Heart left ventricle (tissue), 16 donors: ENCODE measurements around the gene FBXL19. TPM values are rescaled to one million over a fixed set of nuclear protein-coding genes. Genes with fewer than 3 reads are reported as not detected.

ENCODE experiments used
- ATAC-seq, 4 donors: fragments of 200-7000 bp; cut with Tn5 transposase; one replicate each; pipeline ENCODE4 v1.9.1; 2020 to 2022; ENCODE audit warnings: moderate library complexity in 4 of 4, mild to moderate bottlenecking in 3 of 4, moderate number of reproducible peaks in 1 of 4
- DNase-seq, 5 donors: peaks; one replicate each; pipeline ENCODE4 v3.0.0-alpha.2; 2020
- H3K27ac ChIP-seq, 12 donors: fragments of 200-600 bp; sonication (generic) in 4 of 12; one replicate each; pipeline versions ENCODE4 v1.5.0 to v1.8.0; 2016 to 2022; ENCODE audit warnings: mild to moderate bottlenecking in 2 of 12
- H3K27me3 ChIP-seq, 9 donors: fragments of 200-600 bp; sonication (generic) in 2 of 9; one replicate each; pipeline versions ENCODE4 v1.5.1 to v1.8.0; 2016 to 2022; ENCODE audit warnings: mild to moderate bottlenecking in 3 of 9
- H3K36me3 ChIP-seq, 9 donors: fragments of 200-600 bp; sonication (generic) in 2 of 9; one replicate each; pipeline versions ENCODE4 v1.5.0 to v1.8.0; 2018 to 2022; ENCODE audit warnings: mild to moderate bottlenecking in 2 of 9
- H3K4me1 ChIP-seq, 12 donors: fragments of 200-600 bp; sonication (generic) in 4 of 12; one replicate each; pipeline versions ENCODE4 v1.5.0 to v1.8.0; 2016 to 2022; ENCODE audit warnings: mild to moderate bottlenecking in 3 of 12
- H3K4me3 ChIP-seq, 12 donors: fragments of 200-600 bp; sonication (generic) in 4 of 12; one replicate each; pipeline versions ENCODE4 v1.5.0 to v1.8.0; 2017 to 2022; ENCODE audit warnings: mild to moderate bottlenecking in 9 of 12, moderate library complexity in 4 of 12
- H3K9me3 ChIP-seq, 12 donors: fragments of 200-600 bp; sonication (generic) in 4 of 12; one replicate each; pipeline versions ENCODE4 v1.5.0 to v1.8.0; 2016 to 2022; ENCODE audit warnings: mild to moderate bottlenecking in 1 of 12
- CTCF ChIP-seq, 12 donors: fragments of 200-600 bp; sonication (generic) in 4 of 12; IDR thresholded peaks; one replicate each; pipeline versions ENCODE4 v1.5.0 to v1.8.0; 2018 to 2022; ENCODE audit warnings: antibody characterized with exemption in 12 of 12, mild to moderate bottlenecking in 5 of 12
- POLR2A ChIP-seq, 2 donors: fragments of 450-650 bp; IDR thresholded peaks; one replicate each; pipeline ENCODE4 v1.6.1; 2017; ENCODE audit warnings: antibody characterized with exemption in 2 of 2, mild to moderate bottlenecking in 2 of 2, moderate library complexity in 2 of 2
- WGBS, 4 donors: extraction: QIAGEN DNeasy Blood & Tissue Kit in 2 of 4; methylation state at CpG; one replicate each; pipeline versions ENCODE4 v1.1.5 to v1.1.7; 2013 to 2018; 5-methylcytosine and 5-hydroxymethylcytosine counted together
- intact Hi-C, 10 donors: fragments of 100-400 bp; cut with DNase I; formaldehyde crosslinking; loops; one replicate each; pipeline versions ENCODE4 v1.11.1 to v1.14.2; 2022
- microRNA counts, 2 donors: library from miRNA; unstranded; fragments of <30 nt; microRNA quantifications; one replicate each; lab custom pipeline; 2016
- microRNA-seq, 4 donors: library from miRNA; unstranded; fragments of <30 nt; microRNA quantifications; one replicate each; pipeline versions ENCODE4 to v1.2.0, GENCODE V29; 2017 to 2020
- polyA plus RNA-seq, 2 donors: library from polyadenylated mRNA; stranded (reverse); fragments of 200-250 nt; gene quantifications; one replicate each; pipeline ENCODE4 v1.2.3, GENCODE V29; 2013
- total RNA-seq, 9 donors: library from RNA; depleted of rRNA in 2 of 9; stranded (reverse); fragments of >200 nt in 2 of 9; fragmentation: NEBNext Ultra II Directional in 3 of 9; extraction: Animal tissue kit (Norgen Biotek cat#: 25700) in 3 of 9; gene quantifications; one replicate each; pipeline versions ENCODE4 v1.1.0 to v1.2.4, GENCODE V29; 2016 to 2023
- donor health status: ischemic (EF 13 %, LVEDD 7.1; RV severe dilation, severe dysfunction).
- donor health status: healthy with polysubstance abuse.
- donor health status: DM: no; HTN: yes; CAD: no.
- donor health status: DM: no; HTN: no; CAD: no.
- donor health status: ischemic (EF 25% LVEDD 6.9; RV normal size, moderate dysfunction).
- donor health status: ischemic (EF 25% LVEDD 5.7; RV mildly dilated, moderate dysfunction).
- donor health status: healthy.
- donor health status: DM: yes; HTN: yes; CAD: no.
- donor health status: ischemic (EF 35%, LVEDD 5.7; RV mildly dilated, moderate dysfunction).
- donor health status: nonischemic (EF 11% LVEDD 7.7; RV severe dilation, severe dysfunction).
- donor health status: DM: yes; HTN: yes; CAD: no.
- donor health status: PGD.
- donor health status: ischemic (EF 29% LVEDD 5.4; RV normal size, mild dysfunction).
- donor health status: nonischemic (EF 23%, LVEDD 6.1; RV moderate dilation, normal function).

Gene FBXL19
- total and polyA plus RNA-seq, 11 donors: 4.5 to 15.5 (median 7.9) TPM

GRCh38 chr16:30997725-30998711 lies 74.6 kb downstream of the FBXL19 start:
- no peaks in the 10 kb centered on the region for H3K27me3 ChIP-seq
- TF ChIP-seq CTCF (IDR thresholded peaks at IDR 0.05) (no peak), POLR2A (IDR thresholded peaks at IDR 0.05) (no peak)
- H3K27ac ChIP-seq: peak overlapping the region in 10 of 12 donors; percentile 27 to 86 (median 64)
- intact Hi-C loops: loop anchor here in 4 of 10 donors (2.0 to 10.0 kb wide), 4 partner anchors 34 to 145 kb away; partner anchors contain the start of gene STX4 (in 4 of the 4)
- H3K4me1 ChIP-seq: peaks cover 0 to 26% (median 15%) of the 10 kb centered on the region in 12 donors
- ATAC-seq (peak in 1 of 4 donors; percentile 14), DNase-seq (no peak)
- H3K9me3 ChIP-seq: no peaks in the 10 kb centered on the region
- 66 to 73% (median 72%) methylated on average over 20 to 21 of the region's 21 CpGs for WGBS, 4 donors
- peak overlapping the region; percentile 34 to 65 (median 59) for H3K4me3 ChIP-seq
- no peaks in the 10 kb centered on the region for H3K36me3 ChIP-seq

MicroRNA genes within 50 kb of the gene (microRNA counts, 767-probe panel; counts per million panel counts)
- microRNA hsa-miR-762 (lab: Ali Mortazavi, UCI): 1,472 to 1,754 counts per million in 2 donors

Small RNA genes within 50 kb of the gene (microRNA-seq; reads per million reads assigned to microRNA genes)
- gene MIR4519: 0 to 3.1 (median 0.54) reads per million in 4 donors
- gene MIR762: 0 to 0.60 (median 0.03) reads per million in 4 donors

Other genes with a start within 250 kb of the FBXL19 start
- 10 to 100 TPM; 30.2 to 51.2 (median 44.7) TPM for gene SRCAP, start 224.4 kb upstream of the FBXL19 start, total RNA-seq
- gene SRCAP, start 224.4 kb upstream of the FBXL19 start, polyA plus RNA-seq: 10 to 100 TPM; 22.9 to 23.8 TPM
- gene PHKG2, start 175.1 kb upstream of the FBXL19 start, total RNA-seq: 10 to 100 TPM; 13.5 to 26.7 (median 17.9) TPM
- gene PHKG2, start 175.1 kb upstream of the FBXL19 start, polyA plus RNA-seq: 10 to 100 TPM; 19.5 to 37.7 TPM
- gene CFAP119, start 161.5 kb upstream of the FBXL19 start, total RNA-seq: 1 to 10 TPM in 4 of 9 donors, under 1 TPM in 5; 0.48 to 1.8 (median 0.95) TPM
- gene CFAP119, start 161.5 kb upstream of the FBXL19 start, polyA plus RNA-seq: 1 to 10 TPM; 1.4 to 2.1 TPM
- 10 to 100 TPM; 29.3 to 62.0 (median 50.3) TPM for gene RNF40, start 161.2 kb upstream of the FBXL19 start, total RNA-seq
- 10 to 100 TPM; 31.3 to 66.9 TPM for gene RNF40, start 161.2 kb upstream of the FBXL19 start, polyA plus RNA-seq
- gene ZNF629, start 136.4 kb upstream of the FBXL19 start, total RNA-seq: 10 to 100 TPM; 14.3 to 30.9 (median 22.7) TPM
- gene ZNF629, start 136.4 kb upstream of the FBXL19 start, polyA plus RNA-seq: 10 to 100 TPM; 11.2 to 14.9 TPM
- gene BCL7C, start 29.5 kb upstream of the FBXL19 start, total RNA-seq: 10 to 100 TPM; 23.1 to 35.5 (median 28.1) TPM
- 10 to 100 TPM; 30.5 to 43.4 TPM for gene BCL7C, start 29.5 kb upstream of the FBXL19 start, polyA plus RNA-seq
- 10 to 100 TPM in 5 of 9 donors, 1 to 10 TPM in 4; 6.4 to 22.2 (median 12.2) TPM for gene CTF1, start 27.0 kb upstream of the FBXL19 start, total RNA-seq
- gene CTF1, start 27.0 kb upstream of the FBXL19 start, polyA plus RNA-seq: 10 to 100 TPM in 1 of 2 donors, 1 to 10 TPM in 1; 3.7 to 13.5 TPM
- 10 to 100 TPM in 6 of 9 donors, 1 to 10 TPM in 3; 8.5 to 28.9 (median 14.1) TPM for gene ORAI3, start 25.5 kb downstream of the FBXL19 start, total RNA-seq
- gene ORAI3, start 25.5 kb downstream of the FBXL19 start, polyA plus RNA-seq: 10 to 100 TPM in 1 of 2 donors, 1 to 10 TPM in 1; 8.1 to 10.8 TPM
- 10 to 100 TPM in 3 of 9 donors, 1 to 10 TPM in 6; 4.6 to 12.1 (median 9.0) TPM for gene SETD1A, start 34.2 kb downstream of the FBXL19 start, total RNA-seq
- 1 to 10 TPM; 8.1 to 9.3 TPM for gene SETD1A, start 34.2 kb downstream of the FBXL19 start, polyA plus RNA-seq
- gene HSD3B7, start 61.6 kb downstream of the FBXL19 start, total RNA-seq: 10 to 100 TPM in 3 of 9 donors, 1 to 10 TPM in 6; 3.8 to 27.2 (median 6.9) TPM
- gene HSD3B7, start 61.6 kb downstream of the FBXL19 start, polyA plus RNA-seq: 1 to 10 TPM; 7.1 to 7.8 TPM
- gene STX1B, start 87.1 kb downstream of the FBXL19 start, total RNA-seq: 1 to 10 TPM in 4 of 9 donors, under 1 TPM in 5; 0.20 to 2.1 (median 1.00) TPM
- gene STX1B, start 87.1 kb downstream of the FBXL19 start, polyA plus RNA-seq: under 1 TPM; 0.22 to 0.76 TPM
- 10 to 100 TPM; 19.5 to 65.8 (median 39.7) TPM for gene STX4, start 110.0 kb downstream of the FBXL19 start, total RNA-seq
- 10 to 100 TPM; 50.5 to 73.8 TPM for gene STX4, start 110.0 kb downstream of the FBXL19 start, polyA plus RNA-seq
- 10 to 100 TPM in 2 of 9 donors, 1 to 10 TPM in 7; 3.5 to 11.4 (median 5.8) TPM for gene ZNF668, start 150.7 kb downstream of the FBXL19 start, total RNA-seq
- gene ZNF668, start 150.7 kb downstream of the FBXL19 start, polyA plus RNA-seq: 1 to 10 TPM; 6.6 to 9.8 TPM
- gene ZNF646, start 150.8 kb downstream of the FBXL19 start, total RNA-seq: 10 to 100 TPM in 6 of 9 donors, 1 to 10 TPM in 3; 8.3 to 15.5 (median 10.3) TPM
- gene ZNF646, start 150.8 kb downstream of the FBXL19 start, polyA plus RNA-seq: 1 to 10 TPM; 6.4 to 7.6 TPM
- 1 to 10 TPM in 1 of 9 donors, under 1 TPM in 8; 0.16 to 1.4 (median 0.44) TPM for gene PRSS53, start 165.4 kb downstream of the FBXL19 start, total RNA-seq
- gene PRSS53, start 165.4 kb downstream of the FBXL19 start, polyA plus RNA-seq: under 1 TPM; 0.80 to 0.84 TPM
- gene VKORC1, start 171.2 kb downstream of the FBXL19 start, total RNA-seq: 10 to 100 TPM; 25.9 to 63.1 (median 42.0) TPM
- gene VKORC1, start 171.2 kb downstream of the FBXL19 start, polyA plus RNA-seq: 100 to 1,000 TPM in 1 of 2 donors, 10 to 100 TPM in 1; 40.2 to 134 TPM
- gene BCKDK, start 184.8 kb downstream of the FBXL19 start, total RNA-seq: 100 to 1,000 TPM in 2 of 9 donors, 10 to 100 TPM in 7; 61.9 to 134 (median 70.0) TPM
- gene BCKDK, start 184.8 kb downstream of the FBXL19 start, polyA plus RNA-seq: 10 to 100 TPM; 42.6 to 57.4 TPM
- 10 to 100 TPM; 52.8 to 79.8 (median 64.7) TPM for gene KAT8, start 194.1 kb downstream of the FBXL19 start, total RNA-seq
- gene KAT8, start 194.1 kb downstream of the FBXL19 start, polyA plus RNA-seq: 10 to 100 TPM; 56.7 to 83.2 TPM
- gene PRSS8, start 212.2 kb downstream of the FBXL19 start, total RNA-seq: under 1 TPM in 4 of 9 donors, not detected in 5; 0.17 to 0.44 (median 0.39) TPM
- under 1 TPM; 0.17 to 0.23 TPM for gene PRSS8, start 212.2 kb downstream of the FBXL19 start, polyA plus RNA-seq
- gene PRSS36, start 226.5 kb downstream of the FBXL19 start, total RNA-seq: 1 to 10 TPM in 7 of 9 donors, under 1 TPM in 2; 0.35 to 5.1 (median 1.2) TPM
- 1 to 10 TPM; 1.0 to 2.6 TPM for gene PRSS36, start 226.5 kb downstream of the FBXL19 start, polyA plus RNA-seq